Keratinocyte (primary cell): ENCODE data around the gene CARS1. TPM values are rescaled to one million over a fixed set of nuclear protein-coding genes. Genes with fewer than 3 reads are reported as not detected.

ENCODE experiments used
- DNase-seq: peaks from one replicate; pipeline ENCODE4 v3.0.0-alpha.2; 2011; ENCODE audit warnings: low read depth, missing footprints, low spot score
- FAIRE-seq: peaks from 2 replicates; lab custom pipeline; 2011; peaks lifted over from hg19 to GRCh38; lab: Jason Lieb, UNC
- H2AFZ ChIP-seq: 2 replicates; pipeline ENCODE4 v1.6.0; 2012; ENCODE audit warnings: low read length, control low read depth, inconsistent platforms; ENCODE audit not compliant: control insufficient read depth
- H3K27ac ChIP-seq: 2 replicates; pipeline ENCODE4 v1.5.1; 2011; ENCODE audit warnings: low read length; ENCODE audit not compliant: control insufficient read depth, insufficient read depth
- H3K27me3 ChIP-seq: 3 replicates; pipeline ENCODE4 v1.6.0; 2011; ENCODE audit warnings: low read length; ENCODE audit not compliant: control insufficient read depth, insufficient read depth; ENCODE audit errors: extremely low read depth
- H3K36me3 ChIP-seq, 2 experiments: 2 replicates in 1 of 2; 3 replicates in 1 of 2; pipeline ENCODE4 v1.5.1; 2011; ENCODE audit warnings: low read length in 2 of 2, mild to moderate bottlenecking in 1 of 2; ENCODE audit not compliant: control insufficient read depth in 2 of 2, insufficient read depth in 2 of 2; ENCODE audit errors: extremely low read depth in 1 of 2
- H3K4me1 ChIP-seq: 3 replicates; pipeline ENCODE4 v1.5.1; 2011; ENCODE audit warnings: low read length; ENCODE audit not compliant: control insufficient read depth, insufficient read depth; ENCODE audit errors: extremely low read depth
- H3K4me2 ChIP-seq: 3 replicates; pipeline ENCODE4 v1.6.0; 2011; ENCODE audit warnings: low read depth, low read length; ENCODE audit not compliant: control insufficient read depth, insufficient read depth; ENCODE audit errors: extremely low read depth
- H3K4me3 ChIP-seq, 3 experiments: fragments of 200-600 bp in 1 of 3; sonication (generic) in 1 of 3; 2 replicates in 2 of 3; 3 replicates in 1 of 3; pipeline ENCODE4 v1.5.1; 2011 to 2016; ENCODE audit warnings: low read length in 3 of 3, mild to moderate bottlenecking in 3 of 3, control low read depth in 2 of 3, inconsistent platforms in 1 of 3, low read depth in 1 of 3, mixed read lengths in 1 of 3, mixed run types in 1 of 3, moderate library complexity in 1 of 3; ENCODE audit not compliant: control insufficient read depth in 2 of 3, insufficient read depth in 2 of 3; ENCODE audit errors: extremely low read depth in 1 of 3
- H3K79me2 ChIP-seq: 2 replicates; pipeline ENCODE4 v1.6.0; 2012; ENCODE audit warnings: low read length; ENCODE audit not compliant: control insufficient read depth, insufficient read depth
- H3K9ac ChIP-seq: 3 replicates; pipeline ENCODE4 v1.6.0; 2011; ENCODE audit warnings: low read length; ENCODE audit not compliant: control insufficient read depth, insufficient read depth; ENCODE audit errors: extremely low read depth
- H3K9me1 ChIP-seq: 3 replicates; pipeline ENCODE4 v1.6.0; 2011; ENCODE audit warnings: low read length; ENCODE audit not compliant: control insufficient read depth, insufficient read depth; ENCODE audit errors: extremely low read depth
- H3K9me3 ChIP-seq: 2 replicates; pipeline ENCODE4 v1.5.1; 2012; ENCODE audit warnings: low read depth, low read length; ENCODE audit not compliant: control insufficient read depth
- H4K20me1 ChIP-seq: 3 replicates; pipeline ENCODE4 v1.6.0; 2011; ENCODE audit warnings: low read length; ENCODE audit not compliant: control insufficient read depth, insufficient read depth; ENCODE audit errors: extremely low read depth
- EZH2 ChIP-seq: IDR thresholded peaks from one replicate; pipeline ENCODE4 v1.6.1; 2012; ENCODE audit warnings: inconsistent platforms, mild to moderate bottlenecking, low read length, moderate library complexity
- dilution Hi-C: fragments of 300-500 bp; cut with MboI; formaldehyde crosslinking; loops from one replicate; pipeline ENCODE4 v1.7.0; 2020; ENCODE audit warnings: low sequenced_read_pairs; ENCODE audit not compliant: extremely low pct_ligation_motif_present
- polyA plus RNA-seq, 5 experiments: library from polyadenylated mRNA; depleted of rRNA in 3 of 5; stranded (reverse) in 3 of 5; stranded (forward) in 1 of 5; unstranded in 1 of 5; fragments of >200 nt; gene quantifications; 1 replicate in 1 of 5; 2 replicates in 3 of 5; 3 replicates in 1 of 5; pipeline versions ENCODE4 v1.2.1 to v1.2.3, GENCODE V29; 2011 to 2012; ENCODE audit warnings: missing spikeins in 2 of 5, low read depth in 1 of 5, low replicate concordance in 1 of 5
- TF ChIP-seq, protein P1 (sequence below), 3 experiments: IDR thresholded peaks in 1 of 3; conservative IDR thresholded peaks in 1 of 3; optimal IDR thresholded peaks in 1 of 3; 2 replicates in 2 of 3; 3 replicates in 1 of 3; pipeline versions ENCODE3 to v1.5.1; 2011; ENCODE audit warnings: low read length in 3 of 3, mild to moderate bottlenecking in 3 of 3, moderate library complexity in 2 of 3, control low read depth in 1 of 3, inconsistent platforms in 1 of 3; ENCODE audit not compliant: insufficient read depth in 2 of 3; ENCODE audit errors: extremely low read depth in 1 of 3

Gene CARS1
- polyA plus RNA-seq, 1 donor (not counting 4 experiments of a cell fraction or from before 2014, with no cell fraction given) = 60.7 TPM

DNA sequence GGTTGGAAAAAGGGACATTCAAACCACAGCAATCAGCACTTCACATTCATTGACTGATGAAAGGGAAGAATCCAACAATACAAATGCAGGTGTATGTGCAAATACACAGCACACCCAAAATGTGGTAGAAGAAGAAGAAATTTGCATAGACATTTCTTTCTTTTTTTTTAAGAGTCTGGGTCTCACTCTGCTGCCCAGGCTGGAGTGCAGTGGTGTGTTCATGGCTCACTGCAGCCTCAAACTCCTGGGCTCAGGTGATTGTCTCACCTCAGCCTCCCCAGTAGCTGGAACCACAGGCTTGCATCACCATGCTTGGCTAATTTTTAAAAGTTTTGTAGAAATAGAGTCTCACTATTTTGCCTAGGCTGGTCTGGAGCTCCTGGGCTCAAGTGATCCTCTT lies 21.9 kb downstream of the CARS1 start:
- Histone ChIP-seq H4K20me1 (peaks cover 26% of the 10 kb centered on the region), H3K9me1 (peaks cover 8% of the 10 kb centered on the region), H3K27ac (no peak overlapping the region), H3K79me2 (peaks cover 2% of the 10 kb centered on the region), H2AFZ (no peak overlapping the region), H3K9ac (no peak overlapping the region), H3K4me1 (peaks cover 19% of the 10 kb centered on the region), H3K27me3 (no peaks in the 10 kb centered on the region), H3K4me3 (no peak overlapping the region), H3K4me2 (no peak overlapping the region), H3K9me3 (no peaks in the 10 kb centered on the region), H3K36me3 (peaks cover 24 to 57% of the 10 kb centered on the region in 2 experiments)
- no peak for DNase-seq
- FAIRE-seq = no peak
- TF ChIP-seq EZH2 = no peak
- TF ChIP-seq, protein P1, sequence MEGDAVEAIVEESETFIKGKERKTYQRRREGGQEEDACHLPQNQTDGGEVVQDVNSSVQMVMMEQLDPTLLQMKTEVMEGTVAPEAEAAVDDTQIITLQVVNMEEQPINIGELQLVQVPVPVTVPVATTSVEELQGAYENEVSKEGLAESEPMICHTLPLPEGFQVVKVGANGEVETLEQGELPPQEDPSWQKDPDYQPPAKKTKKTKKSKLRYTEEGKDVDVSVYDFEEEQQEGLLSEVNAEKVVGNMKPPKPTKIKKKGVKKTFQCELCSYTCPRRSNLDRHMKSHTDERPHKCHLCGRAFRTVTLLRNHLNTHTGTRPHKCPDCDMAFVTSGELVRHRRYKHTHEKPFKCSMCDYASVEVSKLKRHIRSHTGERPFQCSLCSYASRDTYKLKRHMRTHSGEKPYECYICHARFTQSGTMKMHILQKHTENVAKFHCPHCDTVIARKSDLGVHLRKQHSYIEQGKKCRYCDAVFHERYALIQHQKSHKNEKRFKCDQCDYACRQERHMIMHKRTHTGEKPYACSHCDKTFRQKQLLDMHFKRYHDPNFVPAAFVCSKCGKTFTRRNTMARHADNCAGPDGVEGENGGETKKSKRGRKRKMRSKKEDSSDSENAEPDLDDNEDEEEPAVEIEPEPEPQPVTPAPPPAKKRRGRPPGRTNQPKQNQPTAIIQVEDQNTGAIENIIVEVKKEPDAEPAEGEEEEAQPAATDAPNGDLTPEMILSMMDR (optimal IDR thresholded peaks at IDR 0.05 in 1 of 3, IDR thresholded peaks at IDR 0.05 in 1 of 3, conservative IDR thresholded peaks at IDR 0.05 in 1 of 3; ENCODE audit: extremely low read depth in 1 of 3, insufficient read depth in 2 of 3, low read length in 3 of 3) = no peak
- dilution Hi-C loops = no loop called here

DNA sequence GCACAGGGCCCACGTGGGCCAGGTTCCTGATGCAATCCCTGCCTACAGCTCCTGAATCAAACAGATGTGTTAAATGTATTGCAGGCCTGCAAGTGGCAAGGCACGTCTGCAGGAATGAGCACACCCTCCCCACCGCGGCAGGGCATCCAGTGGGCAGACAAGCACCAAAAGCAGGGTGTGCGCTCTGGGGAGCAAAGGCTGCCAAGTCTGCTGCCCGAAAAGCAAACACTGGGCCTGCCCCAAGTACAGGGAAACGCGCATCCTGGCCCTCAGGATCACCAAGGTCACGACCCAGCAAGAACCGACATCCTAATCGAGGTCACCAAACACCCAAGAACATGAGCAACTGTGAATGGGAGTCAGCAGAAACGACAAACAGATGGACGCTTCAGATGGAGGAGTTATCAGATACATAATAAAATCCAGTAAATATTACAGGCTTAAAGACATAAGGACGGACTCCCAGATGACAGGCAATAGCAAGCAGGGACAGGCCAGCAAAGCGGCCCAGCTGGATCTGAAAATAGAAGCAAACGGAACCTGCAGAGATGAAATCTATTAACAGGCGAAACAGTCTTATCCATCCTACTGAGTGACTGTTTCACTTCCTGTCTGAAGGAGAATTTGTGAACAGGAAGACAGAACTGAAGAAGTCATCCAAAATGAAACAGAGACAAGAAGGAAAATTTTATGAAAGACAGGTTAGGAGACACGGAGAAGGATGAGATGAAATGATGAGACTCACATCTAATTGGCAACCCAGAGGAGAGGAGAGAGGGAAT lies 26.7 kb downstream of the CARS1 start:
- H3K9me1 ChIP-seq = no peaks in the 10 kb centered on the region
- H3K27me3 ChIP-seq = no peaks in the 10 kb centered on the region
- DNase-seq = no peak
- H3K27ac ChIP-seq = no peak overlapping the region
- H4K20me1 ChIP-seq = peaks cover 10% of the 10 kb centered on the region
- no peak for FAIRE-seq
- H3K36me3 ChIP-seq = peaks cover 29 to 49% of the 10 kb centered on the region in 2 experiments
- H3K79me2 ChIP-seq = peaks cover 8% of the 10 kb centered on the region
- no peak overlapping the region for H2AFZ ChIP-seq
- H3K4me2 ChIP-seq = no peak overlapping the region
- no peak overlapping the region for H3K4me3 ChIP-seq
- TF ChIP-seq, protein P1 (optimal IDR thresholded peaks at IDR 0.05 in 1 of 3, IDR thresholded peaks at IDR 0.05 in 1 of 3, conservative IDR thresholded peaks at IDR 0.05 in 1 of 3; ENCODE audit: extremely low read depth in 1 of 3, insufficient read depth in 2 of 3, low read length in 3 of 3) = no peak
- TF ChIP-seq EZH2 = no peak
- dilution Hi-C loops = no loop called here
- H3K4me1 ChIP-seq = no peaks in the 10 kb centered on the region
- H3K9me3 ChIP-seq = no peaks in the 10 kb centered on the region
- H3K9ac ChIP-seq = no peak overlapping the region
